Muscle of leg (tissue), 11 donors: ENCODE measurements around the gene TUBE1. TPM values are rescaled to one million over a fixed set of nuclear protein-coding genes. Genes with fewer than 3 reads are reported as not detected.

Source experiments
- DNase-seq: peaks from one replicate; pipeline ENCODE4 v3.0.0; 2013
- H3K27ac ChIP-seq: one replicate; pipeline ENCODE4 v1.5.1; 2013; ENCODE audit warnings: mild to moderate bottlenecking, low read length, control low read depth
- H3K27me3 ChIP-seq: one replicate; pipeline ENCODE4 v1.6.1; 2013; ENCODE audit warnings: low read length; ENCODE audit not compliant: control insufficient read depth, insufficient read depth
- H3K36me3 ChIP-seq: one replicate; pipeline ENCODE4 v1.6.1; 2013; ENCODE audit warnings: low read length; ENCODE audit not compliant: control insufficient read depth, insufficient read depth
- H3K4me1 ChIP-seq: one replicate; pipeline ENCODE4 v1.6.1; 2013; ENCODE audit warnings: low read length; ENCODE audit not compliant: control insufficient read depth, insufficient read depth
- H3K4me3 ChIP-seq: one replicate; pipeline ENCODE4 v1.5.1; 2013; ENCODE audit warnings: low read length, control low read depth
- H3K9me3 ChIP-seq: replicated peaks from 2 replicates; pipeline ENCODE4 v1.6.1; 2013; ENCODE audit warnings: low read depth, low read length; ENCODE audit not compliant: control insufficient read depth
- WGBS: methylation state at CpG from one replicate; pipeline ENCODE4 v1.1.5; 2013; ENCODE audit warnings: missing lambda C conversion rate; ENCODE audit not compliant: insufficient coverage; 5-methylcytosine and 5-hydroxymethylcytosine counted together
- polyA plus RNA-seq, 8 donors: library from polyadenylated mRNA; unstranded; fragments of 120-200 nt; gene quantifications; one replicate each; pipeline versions ENCODE4 v1.2.1 to v1.2.3, GENCODE V29; 2013; ENCODE audit warnings: inconsistent platforms in 1 of 8, low replicate concordance in 1 of 8; ENCODE audit not compliant: insufficient read length in 8 of 8, insufficient read depth in 1 of 8
- total RNA-seq: library from RNA; stranded (reverse); fragments of 120-200 nt; gene quantifications from one replicate; pipeline ENCODE4 v1.2.4, GENCODE V29; 2013

Gene TUBE1
- total and polyA plus RNA-seq, 9 donors = 12.9 to 26.3 (median 18.7) TPM

DNA sequence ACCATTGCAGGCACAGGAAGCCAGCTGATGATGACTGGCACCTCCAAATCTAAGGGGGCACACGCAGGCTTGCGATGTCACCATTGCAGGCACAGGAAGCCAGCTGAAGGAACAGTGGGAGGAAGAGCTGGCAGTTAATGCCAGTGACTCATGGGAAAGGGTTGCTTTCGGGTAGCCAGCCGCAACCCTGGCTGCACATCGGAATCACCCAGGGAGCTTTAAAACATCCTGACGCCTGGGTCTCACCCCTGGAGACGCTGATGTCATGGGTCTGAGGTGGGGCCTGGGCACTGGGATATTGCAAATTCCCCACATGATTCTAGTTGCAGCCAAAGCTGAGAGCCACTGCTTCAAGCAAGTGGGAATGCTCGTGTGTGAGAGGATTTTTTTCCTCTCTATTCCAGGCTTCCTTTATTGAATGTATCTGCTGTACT, 49.5 kb downstream of the TUBE1 start:
- Histone ChIP-seq H3K4me1 (peaks cover 27% of the 10 kb centered on the region), H3K27ac (peak overlapping the region; percentile 54), H3K36me3 (no peaks in the 10 kb centered on the region), H3K4me3 (no peak overlapping the region), H3K27me3 (no peaks in the 10 kb centered on the region), H3K9me3 (no peaks in the 10 kb centered on the region)
- WGBS = 69% methylated on average over 6 of the region's 8 CpGs
- DNase-seq = peak; percentile 63

- H3K9me3 ChIP-seq = no peaks in the 10 kb centered on the region
- H3K4me3 ChIP-seq = no peak overlapping the region
- 100% methylated on average over 1 of the region's 4 CpGs for WGBS
- no peaks in the 10 kb centered on the region for H3K27me3 ChIP-seq
- H3K36me3 ChIP-seq = no peaks in the 10 kb centered on the region
- no peak for DNase-seq
- H3K27ac ChIP-seq = no peak overlapping the region
- peaks cover 32% of the 10 kb centered on the region for H3K4me1 ChIP-seq
Measured at GRCh38 chr6:112036088-112036637, 51.1 kb downstream of the TUBE1 start.

DNA sequence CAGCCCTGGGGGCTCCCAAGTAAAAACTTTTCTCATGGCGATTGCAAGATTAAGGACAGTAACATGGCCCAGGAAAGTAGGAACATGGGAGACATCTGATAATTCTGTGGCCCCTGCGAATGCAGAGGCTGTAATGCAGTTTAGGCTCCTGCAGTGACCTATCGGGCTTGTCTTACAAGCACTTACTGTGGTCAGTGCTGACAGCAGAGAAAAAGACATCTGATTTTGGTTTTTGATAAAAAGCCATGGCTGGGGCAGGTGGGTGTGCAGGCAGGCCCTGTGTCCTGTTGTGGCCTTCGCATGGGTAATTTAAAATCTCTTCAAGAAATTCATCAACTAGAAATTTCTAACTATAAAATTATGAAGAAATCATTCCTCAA, 52.7 kb downstream of the TUBE1 start:
- Histone ChIP-seq H3K9me3 (no peaks in the 10 kb centered on the region), H3K4me3 (no peak overlapping the region), H3K27me3 (no peaks in the 10 kb centered on the region), H3K36me3 (no peaks in the 10 kb centered on the region), H3K27ac (no peak overlapping the region), H3K4me1 (peaks cover 40% of the 10 kb centered on the region)
- WGBS = 80% methylated on average over 1 of the region's 4 CpGs
- DNase-seq = no peak

GRCh38 chr6:112033791-112034615, 53.3 kb downstream of the TUBE1 start:
- H3K36me3 ChIP-seq = no peaks in the 10 kb centered on the region
- no peak overlapping the region for H3K4me3 ChIP-seq
- H3K27ac ChIP-seq = no peak overlapping the region
- no peak for DNase-seq
- no peaks in the 10 kb centered on the region for H3K27me3 ChIP-seq
- peaks cover 38% of the 10 kb centered on the region for H3K4me1 ChIP-seq
- WGBS = 56% methylated on average over 4 of the region's 6 CpGs
- no peaks in the 10 kb centered on the region for H3K9me3 ChIP-seq

DNA sequence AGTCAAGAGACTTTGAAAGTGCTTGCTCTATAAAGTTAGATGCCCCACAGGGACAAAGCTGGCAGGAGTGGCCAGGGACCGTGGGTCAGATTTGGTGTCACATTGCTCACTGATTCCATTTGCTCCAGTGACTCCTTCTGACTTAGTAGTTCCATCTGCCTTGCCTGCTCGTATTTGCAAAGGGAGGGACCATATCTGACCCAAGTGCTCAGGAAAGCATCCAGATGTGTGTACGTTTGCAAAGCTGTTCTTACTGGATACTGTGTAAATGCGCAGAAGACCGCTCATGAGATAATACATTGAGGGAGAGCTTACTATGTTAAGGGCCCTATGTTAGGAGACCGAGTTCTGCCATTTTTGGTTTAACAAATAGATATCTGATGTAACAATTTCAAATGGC, 54.6 kb downstream of the TUBE1 start:
- 46% methylated on average over 3 of the region's 6 CpGs for WGBS
- H3K4me1 ChIP-seq = peaks cover 27% of the 10 kb centered on the region
- peak; percentile 86 for DNase-seq

DNA sequence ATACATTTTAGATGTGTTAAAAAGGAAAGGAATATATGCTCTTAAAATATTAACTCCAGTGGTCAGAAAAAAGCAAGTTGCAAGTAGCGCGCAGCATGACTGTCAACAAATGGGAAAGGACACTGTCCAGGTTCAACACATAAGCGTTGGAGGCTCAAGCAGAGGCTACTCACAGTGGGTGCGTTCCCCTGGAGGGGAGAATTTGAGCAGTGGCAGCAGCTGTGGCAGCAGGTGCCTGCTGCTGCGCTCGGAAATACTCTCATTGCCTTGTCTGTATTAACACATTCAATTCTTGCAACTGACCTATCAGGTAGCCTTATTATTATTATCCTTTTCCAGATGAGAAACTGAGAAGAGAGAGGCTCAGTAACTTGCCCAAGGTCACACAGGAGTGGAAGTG, 55.3 kb downstream of the TUBE1 start:
- no peak for DNase-seq
- WGBS = 86% methylated on average over 3 of the region's 6 CpGs
- Histone ChIP-seq H3K9me3 (no peaks in the 10 kb centered on the region), H3K4me1 (peaks cover 28% of the 10 kb centered on the region), H3K27me3 (no peaks in the 10 kb centered on the region), H3K36me3 (no peaks in the 10 kb centered on the region), H3K4me3 (no peak overlapping the region), H3K27ac (peak overlapping the region; percentile 17)

More for the DNA sequence above, 54.6 kb downstream of the TUBE1 start:
- Histone ChIP-seq H3K27ac (no peak overlapping the region), H3K36me3 (no peaks in the 10 kb centered on the region), H3K27me3 (no peaks in the 10 kb centered on the region), H3K4me3 (no peak overlapping the region), H3K9me3 (no peaks in the 10 kb centered on the region)

DNA sequence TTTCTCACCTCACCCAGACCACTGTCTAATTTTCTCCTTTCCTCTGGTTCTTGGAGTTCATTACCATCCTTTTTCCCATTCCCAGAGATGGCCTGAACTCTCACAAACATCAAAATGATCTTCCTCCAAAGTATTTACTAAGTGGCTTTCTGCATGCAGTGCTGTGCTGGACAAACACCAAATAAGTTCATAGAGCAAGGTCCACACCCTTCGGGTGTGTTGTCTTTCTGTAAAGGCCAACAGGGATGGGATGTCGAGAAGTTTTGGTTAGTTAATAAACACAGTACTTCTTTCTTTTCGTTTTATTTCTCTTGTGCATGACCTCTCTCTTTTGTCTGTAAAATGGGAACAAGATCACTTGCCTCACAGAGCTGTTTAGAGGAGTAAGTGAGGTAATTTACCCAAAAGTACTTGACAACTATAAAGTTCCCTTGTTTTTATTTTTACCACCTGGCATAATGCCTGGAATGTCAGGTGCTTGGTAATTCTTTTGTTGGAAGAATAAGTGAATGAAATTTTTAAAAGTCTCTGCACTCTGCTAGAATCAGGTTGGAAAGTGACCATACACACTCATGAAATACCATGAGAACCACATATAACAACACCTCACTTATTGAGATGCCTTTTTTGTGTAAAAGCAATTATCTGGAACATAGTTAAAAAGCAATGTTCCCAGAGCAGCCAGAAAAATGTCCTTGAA, 56.2 kb downstream of the TUBE1 start:
- Histone ChIP-seq H3K36me3 (no peaks in the 10 kb centered on the region), H3K4me1 (peaks cover 28% of the 10 kb centered on the region), H3K27me3 (no peaks in the 10 kb centered on the region), H3K4me3 (no peak overlapping the region), H3K27ac (peak overlapping the region; percentile 77), H3K9me3 (no peaks in the 10 kb centered on the region)
- DNase-seq = peak; percentile 88
- WGBS = no CpG with 5 or more reads among the region's 3 CpGs

- H3K9me3 ChIP-seq = no peaks in the 10 kb centered on the region
- peaks cover 28% of the 10 kb centered on the region for H3K4me1 ChIP-seq
- H3K4me3 ChIP-seq = no peak overlapping the region
- peak; percentile 89 for DNase-seq
- no peaks in the 10 kb centered on the region for H3K36me3 ChIP-seq
- no peaks in the 10 kb centered on the region for H3K27me3 ChIP-seq
- H3K27ac ChIP-seq = peak overlapping the region; percentile 77
- 47% methylated on average over 5 of the region's 7 CpGs for WGBS
Measured at GRCh38 chr6:112030206-112030960, 56.9 kb downstream of the TUBE1 start.

DNA sequence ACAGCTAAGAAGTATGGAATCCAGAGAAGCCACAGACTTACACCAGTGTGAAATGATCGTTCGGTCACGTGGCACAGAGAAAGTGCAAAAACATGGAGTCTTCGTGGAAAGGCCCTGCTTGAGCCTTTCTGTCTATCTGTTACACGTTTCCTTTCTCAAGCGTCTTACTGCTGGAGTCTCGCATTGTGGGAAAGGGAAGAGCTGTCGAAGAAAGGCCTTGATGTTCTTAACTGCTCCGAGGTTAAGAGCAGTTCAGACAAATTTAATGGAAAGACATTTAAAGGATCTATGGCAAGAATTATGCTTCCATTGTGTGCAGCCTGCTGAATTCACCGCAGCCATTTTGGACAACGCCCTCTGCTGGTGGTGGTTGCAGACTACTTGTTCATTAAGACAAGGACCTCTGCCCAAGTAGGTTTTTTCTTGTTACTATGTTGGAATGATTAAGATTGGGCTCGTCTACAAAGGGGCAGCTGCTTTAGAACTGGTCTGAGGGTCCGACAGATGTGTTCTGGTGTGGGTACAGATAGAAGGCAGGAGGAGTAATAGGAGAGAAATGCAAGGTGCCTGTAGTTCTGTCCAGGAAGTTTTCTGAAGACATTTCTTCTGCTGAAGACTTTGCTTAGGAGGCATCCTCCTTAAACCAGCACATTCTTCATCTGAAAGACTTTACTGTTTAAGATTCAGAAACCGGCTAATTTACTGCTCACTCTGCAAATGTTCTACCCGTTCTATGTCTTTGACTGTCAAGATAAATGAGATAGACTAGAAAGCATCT, 58.0 kb downstream of the TUBE1 start:
- peaks cover 2% of the 10 kb centered on the region for H3K9me3 ChIP-seq
- DNase-seq = peak; percentile 50
- no peak overlapping the region for H3K4me3 ChIP-seq
- no peaks in the 10 kb centered on the region for H3K27me3 ChIP-seq
- H3K27ac ChIP-seq = peak overlapping the region; percentile 29
- H3K4me1 ChIP-seq = peaks cover 25% of the 10 kb centered on the region
- WGBS = 78% methylated on average over 9 of the region's 15 CpGs
- no peaks in the 10 kb centered on the region for H3K36me3 ChIP-seq
